ENCODE data around the gene LRRC3. TPM values are rescaled to one million over a fixed set of nuclear protein-coding genes. Genes with fewer than 3 reads are reported as not detected.

LRRC3 gene
- total RNA-seq, 2 donors from 2014 or later = 6.5 to 8.3 TPM

DNA sequence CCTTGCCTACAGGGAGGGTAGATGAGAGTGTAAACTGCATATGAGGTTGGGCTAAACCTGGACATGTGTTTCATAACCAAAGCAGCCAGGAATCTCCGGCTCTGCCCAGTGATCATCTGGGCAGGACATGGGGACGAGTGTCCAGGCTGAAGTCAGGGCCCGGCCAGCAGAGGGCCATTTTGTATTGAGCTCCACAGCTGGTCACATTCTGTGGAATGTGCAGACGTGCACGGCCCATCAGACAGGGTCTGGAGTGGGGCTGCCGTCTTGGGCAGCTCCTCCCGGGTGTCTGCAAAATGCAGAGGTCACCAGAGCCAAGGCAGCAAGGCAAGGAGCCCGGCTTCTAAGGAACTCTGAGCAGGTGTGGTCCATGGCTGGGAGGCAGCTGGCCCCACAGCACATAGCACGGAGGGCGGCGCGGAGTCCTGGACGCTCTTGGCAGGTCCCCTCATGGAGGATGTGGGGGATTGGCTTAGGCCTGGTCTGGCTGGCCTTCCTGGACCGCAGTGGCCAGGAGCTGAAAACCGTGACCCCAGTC lies 6.2 kb downstream of the LRRC3 start:
- ATAC-seq (ENCODE audit: insufficient number of reproducible peaks, low FRiP score, low read depth) = no peak
- no peak for DNase-seq (ENCODE audit: low spot score)
- Histone ChIP-seq H3K4me3 (no peak overlapping the region), H3K27me3 (replicated peaks; ENCODE audit: insufficient read depth) (no peaks in the 10 kb centered on the region), H3K27ac (no peak overlapping the region), H3K4me1 (ENCODE audit: control insufficient read depth in 1 of 2, low read depth in 2 of 2) (no peaks in the 10 kb centered on the region), H3K9me3 (no peaks in the 10 kb centered on the region), H3K36me3 (no peaks in the 10 kb centered on the region)
- TF ChIP-seq, protein P1, sequence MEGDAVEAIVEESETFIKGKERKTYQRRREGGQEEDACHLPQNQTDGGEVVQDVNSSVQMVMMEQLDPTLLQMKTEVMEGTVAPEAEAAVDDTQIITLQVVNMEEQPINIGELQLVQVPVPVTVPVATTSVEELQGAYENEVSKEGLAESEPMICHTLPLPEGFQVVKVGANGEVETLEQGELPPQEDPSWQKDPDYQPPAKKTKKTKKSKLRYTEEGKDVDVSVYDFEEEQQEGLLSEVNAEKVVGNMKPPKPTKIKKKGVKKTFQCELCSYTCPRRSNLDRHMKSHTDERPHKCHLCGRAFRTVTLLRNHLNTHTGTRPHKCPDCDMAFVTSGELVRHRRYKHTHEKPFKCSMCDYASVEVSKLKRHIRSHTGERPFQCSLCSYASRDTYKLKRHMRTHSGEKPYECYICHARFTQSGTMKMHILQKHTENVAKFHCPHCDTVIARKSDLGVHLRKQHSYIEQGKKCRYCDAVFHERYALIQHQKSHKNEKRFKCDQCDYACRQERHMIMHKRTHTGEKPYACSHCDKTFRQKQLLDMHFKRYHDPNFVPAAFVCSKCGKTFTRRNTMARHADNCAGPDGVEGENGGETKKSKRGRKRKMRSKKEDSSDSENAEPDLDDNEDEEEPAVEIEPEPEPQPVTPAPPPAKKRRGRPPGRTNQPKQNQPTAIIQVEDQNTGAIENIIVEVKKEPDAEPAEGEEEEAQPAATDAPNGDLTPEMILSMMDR (IDR thresholded peaks at IDR 0.05) = no peak

DNA sequence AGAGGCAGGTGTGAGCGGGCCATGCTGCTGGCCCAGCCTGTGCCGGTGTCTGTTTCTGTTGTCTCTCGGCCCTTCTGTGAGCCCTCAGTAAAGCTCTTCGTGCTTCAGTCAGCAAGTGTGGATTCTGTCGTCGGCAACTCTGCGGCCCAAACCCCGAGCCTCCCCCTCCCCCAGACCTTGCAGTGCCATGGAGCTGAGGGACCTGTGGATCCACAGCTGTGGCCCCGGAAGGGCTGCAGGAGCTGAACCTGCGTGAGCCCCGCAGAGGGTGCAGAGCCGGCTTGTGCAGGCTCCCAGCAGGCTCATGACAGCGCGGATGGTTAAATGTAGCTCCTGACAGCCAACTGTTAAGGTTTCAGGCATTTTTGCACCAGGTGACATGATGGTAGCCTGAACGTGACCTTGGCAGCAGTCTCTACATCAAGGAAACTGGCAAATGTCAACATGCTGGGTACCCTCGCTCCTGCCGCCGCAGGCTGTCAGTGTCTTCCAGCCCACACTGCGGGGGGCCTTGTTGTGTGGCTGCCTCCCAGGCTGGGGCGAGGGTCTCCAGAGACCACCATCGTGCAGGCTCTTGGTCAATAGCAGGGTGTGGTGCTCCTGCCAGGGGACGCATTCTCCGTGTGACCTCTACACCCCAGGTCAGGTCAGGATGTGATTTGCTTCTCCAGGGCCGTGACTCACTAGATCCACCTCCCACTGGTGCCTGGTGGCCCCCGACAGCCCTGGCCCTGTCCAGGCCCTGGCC lies 7.0 kb downstream of the LRRC3 start:
- ATAC-seq (ENCODE audit: insufficient number of reproducible peaks, low FRiP score, low read depth) (no peak), DNase-seq (ENCODE audit: low spot score) (no peak)
- Histone ChIP-seq H3K27ac (no peak overlapping the region), H3K36me3 (no peaks in the 10 kb centered on the region), H3K4me1 (ENCODE audit: control insufficient read depth in 1 of 2, low read depth in 2 of 2) (no peaks in the 10 kb centered on the region), H3K9me3 (no peaks in the 10 kb centered on the region), H3K4me3 (no peak overlapping the region), H3K27me3 (replicated peaks; ENCODE audit: insufficient read depth) (no peaks in the 10 kb centered on the region)
- TF ChIP-seq, protein P1 (IDR thresholded peaks at IDR 0.05) = no peak

DNA sequence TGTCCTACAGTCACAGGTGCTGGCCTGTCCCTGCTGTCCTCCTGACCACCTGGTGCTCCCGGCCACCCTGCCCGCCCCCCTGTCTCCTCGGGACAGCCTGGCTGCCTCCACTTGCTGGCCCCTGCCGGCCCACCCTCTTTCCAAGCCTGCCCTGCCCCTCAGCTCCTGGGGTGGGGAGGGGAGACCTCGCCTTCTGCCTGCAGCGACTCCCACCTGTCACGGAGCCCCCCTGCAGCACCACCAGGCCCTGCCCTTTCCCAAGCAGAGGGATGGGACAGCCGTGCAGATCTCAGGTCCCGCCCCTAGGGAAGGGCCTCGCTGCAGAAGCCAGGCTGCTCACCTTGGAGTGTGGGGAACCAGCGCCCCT lies 7.5 kb downstream of the LRRC3 start:
- DNase-seq (ENCODE audit: low spot score) (no peak), ATAC-seq (ENCODE audit: insufficient number of reproducible peaks, low FRiP score, low read depth) (no peak)
- Histone ChIP-seq H3K36me3 (no peaks in the 10 kb centered on the region), H3K4me3 (no peak overlapping the region), H3K27ac (no peak overlapping the region), H3K27me3 (replicated peaks; ENCODE audit: insufficient read depth) (no peaks in the 10 kb centered on the region), H3K9me3 (no peaks in the 10 kb centered on the region), H3K4me1 (ENCODE audit: control insufficient read depth in 1 of 2, low read depth in 2 of 2) (no peaks in the 10 kb centered on the region)
- TF ChIP-seq, protein P1 (IDR thresholded peaks at IDR 0.05) = no peak

DNA sequence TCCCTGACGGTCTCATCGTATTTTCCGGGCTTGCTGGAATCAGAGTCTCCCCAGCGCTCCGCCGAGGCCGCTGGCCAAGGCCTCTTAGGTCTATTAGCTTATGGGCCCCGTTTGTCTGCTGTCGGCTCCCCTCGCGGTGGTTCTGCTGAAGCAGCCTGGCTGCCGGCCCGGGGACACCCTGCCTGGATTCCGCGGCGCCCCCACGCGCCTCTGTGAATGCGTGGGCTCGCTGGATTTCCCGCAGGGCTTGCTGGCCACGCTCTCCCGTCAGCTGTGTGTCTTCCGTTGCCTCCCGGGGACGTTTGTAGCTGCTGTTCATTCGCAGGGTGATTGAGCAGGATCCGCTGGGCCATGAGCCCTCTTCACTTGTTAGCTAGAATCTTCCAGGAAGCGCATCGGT lies 8.4 kb downstream of the LRRC3 start:
- TF ChIP-seq, protein P1 (IDR thresholded peaks at IDR 0.05) = no peak
- no peak for ATAC-seq (ENCODE audit: insufficient number of reproducible peaks, low FRiP score, low read depth)
- H3K27me3 ChIP-seq (replicated peaks; ENCODE audit: insufficient read depth) = no peaks in the 10 kb centered on the region
- H3K36me3 ChIP-seq = no peaks in the 10 kb centered on the region
- no peak overlapping the region for H3K27ac ChIP-seq
- DNase-seq (ENCODE audit: low spot score) = no peak
- no peaks in the 10 kb centered on the region for H3K4me1 ChIP-seq (ENCODE audit: control insufficient read depth in 1 of 2, low read depth in 2 of 2)
- H3K4me3 ChIP-seq = no peak overlapping the region
- H3K9me3 ChIP-seq = no peaks in the 10 kb centered on the region

DNA sequence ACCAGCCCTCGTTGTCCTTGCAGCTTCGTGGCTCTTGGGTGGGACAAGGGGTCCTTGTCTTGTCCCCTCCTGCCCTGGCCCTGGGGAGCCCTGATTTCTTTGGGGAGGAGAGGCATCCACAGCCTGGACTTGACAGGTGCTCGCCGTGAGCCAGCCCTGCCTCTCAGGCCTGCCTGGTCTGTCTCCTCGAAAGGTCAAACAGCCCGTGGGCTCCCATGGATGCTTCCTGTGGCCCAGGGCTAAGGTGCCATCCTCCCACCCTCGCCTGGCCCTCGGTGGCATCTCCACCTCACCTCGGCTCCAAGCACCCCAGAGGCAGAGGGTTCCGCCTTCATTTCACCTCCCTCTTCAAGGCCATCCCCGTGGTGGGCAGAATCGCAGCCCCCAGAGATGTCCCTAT lies 9.0 kb downstream of the LRRC3 start:
- H3K27me3 ChIP-seq (replicated peaks; ENCODE audit: insufficient read depth) = no peaks in the 10 kb centered on the region
- H3K4me3 ChIP-seq = no peak overlapping the region
- no peak overlapping the region for H3K27ac ChIP-seq
- DNase-seq (ENCODE audit: low spot score) (no peak), ATAC-seq (ENCODE audit: insufficient number of reproducible peaks, low FRiP score, low read depth) (no peak)
- TF ChIP-seq, protein P1 (IDR thresholded peaks at IDR 0.05) = no peak
- H3K36me3 ChIP-seq = no peaks in the 10 kb centered on the region
- no peaks in the 10 kb centered on the region for H3K9me3 ChIP-seq
- H3K4me1 ChIP-seq (ENCODE audit: control insufficient read depth in 1 of 2, low read depth in 2 of 2) = no peaks in the 10 kb centered on the region
